ENCODE data around the gene OR2T10. TPM values are rescaled to one million over a fixed set of nuclear protein-coding genes. Genes with fewer than 3 reads are reported as not detected.
"Not testable (repeated sequence)": the region's sequence is repeated elsewhere in the genome, so short reads cannot be mapped to it uniquely, and the experiment has no call there.

The OR2T10 gene
- polyA plus RNA-seq, 6 donors from 2014 or later: 0.08 to 0.96 (median 0.36) TPM; not detected in 3

DNA sequence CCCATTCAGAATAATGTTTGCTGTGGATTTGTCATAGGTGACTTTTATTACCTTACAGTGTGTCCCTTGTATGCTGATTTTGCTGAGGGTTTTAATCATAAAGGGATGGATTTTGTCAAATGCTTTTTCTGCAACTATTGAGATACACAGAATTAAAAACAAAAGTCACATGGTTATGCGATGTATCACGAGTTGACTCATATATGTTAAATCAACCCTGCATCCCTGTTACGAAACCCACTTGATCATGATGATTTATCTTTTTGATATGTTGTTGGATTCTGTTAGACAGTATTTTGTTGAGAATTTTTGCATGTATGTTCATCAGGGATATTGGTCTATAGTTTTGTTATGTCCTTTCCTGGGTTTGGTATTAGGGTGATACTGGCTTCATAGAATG, 12.2 kb downstream of the OR2T10 start:
- ATAC-seq (ENCODE audit: low read depth in 2 of 2) (no peak), DNase-seq (no peak)
- no peaks in the 10 kb centered on the region for H3K9me3 Mint-ChIP-seq
- peaks cover 0 to 8% of the 10 kb centered on the region in 2 donors for H3K36me3 Mint-ChIP-seq
- H3K4me1 Mint-ChIP-seq: peaks cover 0 to 6% (median 2%) of the 10 kb centered on the region in 3 donors
- no peak overlapping the region for H3K27ac Mint-ChIP-seq
- H3K27me3 Mint-ChIP-seq: peaks cover 0 to 19% (median 8%) of the 10 kb centered on the region in 3 donors
- no peak overlapping the region for H3K4me3 Mint-ChIP-seq

DNA sequence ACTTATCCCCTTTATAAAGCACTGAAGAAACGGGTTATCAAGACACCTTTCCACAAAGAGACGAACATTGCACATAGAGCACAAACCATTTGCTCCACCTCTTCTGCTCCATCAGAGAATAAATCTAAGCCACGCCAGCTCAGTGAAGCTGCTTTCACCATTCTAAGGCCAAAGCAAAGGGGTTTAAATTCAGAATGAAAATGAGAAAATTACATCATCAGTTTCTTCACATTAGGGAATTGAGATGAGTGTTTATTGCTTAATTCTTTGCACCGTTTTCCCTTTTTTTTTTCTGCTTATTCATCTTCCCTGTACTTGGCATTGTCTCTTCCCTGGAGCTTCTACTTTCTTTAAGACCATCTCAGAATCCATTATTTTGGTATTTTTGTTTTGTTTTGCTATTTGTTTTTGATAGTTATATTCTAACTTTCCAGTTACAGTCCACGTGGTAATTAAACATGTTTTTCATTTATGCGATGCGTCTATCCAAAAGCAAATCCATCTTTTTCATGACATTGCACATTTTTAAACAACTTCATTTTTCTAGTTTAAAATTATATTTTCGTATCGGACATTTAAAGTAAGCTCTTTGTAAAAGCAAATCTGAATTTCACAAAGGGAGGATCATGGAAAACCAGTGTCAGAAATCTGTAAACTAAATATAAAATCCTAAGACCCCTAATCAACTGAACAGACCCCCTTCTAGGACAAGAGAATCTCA, 21.1 kb downstream of the OR2T10 start:
- no peaks in the 10 kb centered on the region for H3K36me3 Mint-ChIP-seq
- H3K27me3 Mint-ChIP-seq: peaks cover 0 to 7% (median 7%) of the 10 kb centered on the region in 3 donors
- no peak overlapping the region for H3K27ac Mint-ChIP-seq
- DNase-seq (no peak), ATAC-seq (ENCODE audit: low read depth in 2 of 2) (no peak)
- peaks cover 0 to 5% (median 3%) of the 10 kb centered on the region in 7 donors for H3K9me3 Mint-ChIP-seq
- no peak overlapping the region for H3K4me3 Mint-ChIP-seq
- H3K4me1 Mint-ChIP-seq: no peaks in the 10 kb centered on the region

DNA sequence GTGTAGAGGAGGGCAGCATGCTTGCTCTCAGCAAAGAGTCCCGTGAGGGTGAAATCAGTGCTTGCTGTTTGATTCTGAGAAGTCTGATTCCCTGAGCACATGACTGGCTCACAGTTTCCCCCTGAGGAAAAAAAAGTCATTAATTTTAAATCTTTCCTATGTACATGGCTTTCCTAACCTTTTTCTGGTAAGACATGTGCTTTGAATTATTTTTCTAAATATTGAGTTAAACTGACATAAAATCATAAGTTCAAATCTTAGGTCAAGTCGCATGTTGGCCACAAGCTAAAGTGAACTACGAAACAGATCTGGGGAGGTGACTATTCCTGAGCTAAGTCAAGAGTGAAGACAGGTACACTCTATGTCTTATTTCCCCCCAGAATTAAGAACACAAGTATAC, 22.8 kb downstream of the OR2T10 start, which contains the start of gene OR2T34:
OR2T34 (minus strand) TSS at position 101 of the 400 bp plus-strand sequence; CDS start at position 101, 0 bp downstream.
- not testable (repeated sequence) for DNase-seq; H3K4me1 Mint-ChIP-seq; H3K9me3 Mint-ChIP-seq; ATAC-seq (ENCODE audit: low read depth in 2 of 2); H3K36me3 Mint-ChIP-seq; H3K27me3 Mint-ChIP-seq; H3K4me3 Mint-ChIP-seq
- H3K27ac Mint-ChIP-seq: peak within 1 kb of the TSS in 2 of 6 donors; percentile 59 to 83

DNA sequence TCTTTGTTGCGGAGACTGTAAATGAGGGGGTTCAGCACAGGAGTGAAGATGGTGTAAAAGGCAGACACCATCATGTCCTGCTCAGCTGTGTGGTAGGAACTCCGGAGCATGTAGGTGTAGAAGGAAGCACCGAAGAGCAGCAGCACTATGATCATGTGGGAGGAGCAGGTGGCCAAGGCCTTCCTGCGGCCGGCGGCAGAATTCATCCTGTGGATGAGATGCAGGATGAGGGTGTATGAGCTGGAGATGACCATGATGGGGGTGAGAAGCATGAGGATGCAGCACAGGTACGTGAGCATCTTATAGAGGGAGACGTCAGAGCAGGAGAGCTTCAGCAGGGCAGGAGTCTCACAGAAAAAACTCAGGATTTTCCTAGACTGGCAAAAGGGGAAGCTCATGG, 23.6 kb downstream of the OR2T10 start:
- H3K9me3 Mint-ChIP-seq; DNase-seq; H3K4me3 Mint-ChIP-seq; ATAC-seq (ENCODE audit: low read depth in 2 of 2); H3K4me1 Mint-ChIP-seq; H3K36me3 Mint-ChIP-seq; H3K27me3 Mint-ChIP-seq: not testable (repeated sequence)
- peak overlapping the region in 1 of 6 donors; percentile 59 for H3K27ac Mint-ChIP-seq

DNA sequence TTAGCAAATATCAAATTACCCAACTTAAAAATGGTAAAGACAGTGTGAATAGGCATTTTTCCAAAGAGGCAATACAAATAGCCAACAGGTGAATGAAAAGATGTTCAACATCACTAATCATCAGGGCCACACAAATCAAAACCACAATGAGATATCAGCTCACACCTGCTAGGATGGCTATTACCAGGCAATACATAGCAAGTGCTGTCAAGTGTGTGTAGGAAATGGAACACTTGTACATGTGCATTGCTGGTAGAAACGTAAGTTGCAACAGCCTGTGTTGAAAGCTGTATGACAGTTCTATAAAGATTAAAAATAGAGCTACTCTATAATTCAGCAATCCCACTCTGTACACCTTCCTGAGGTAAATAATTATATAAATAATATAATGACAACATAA, 25.5 kb downstream of the OR2T10 start:
- not testable (repeated sequence) for H3K27ac Mint-ChIP-seq, H3K27me3 Mint-ChIP-seq, DNase-seq, H3K36me3 Mint-ChIP-seq, H3K4me3 Mint-ChIP-seq, H3K9me3 Mint-ChIP-seq, H3K4me1 Mint-ChIP-seq
- peak in 1 of 2 donors; percentile 49 for ATAC-seq (ENCODE audit: low read depth in 2 of 2)

DNA sequence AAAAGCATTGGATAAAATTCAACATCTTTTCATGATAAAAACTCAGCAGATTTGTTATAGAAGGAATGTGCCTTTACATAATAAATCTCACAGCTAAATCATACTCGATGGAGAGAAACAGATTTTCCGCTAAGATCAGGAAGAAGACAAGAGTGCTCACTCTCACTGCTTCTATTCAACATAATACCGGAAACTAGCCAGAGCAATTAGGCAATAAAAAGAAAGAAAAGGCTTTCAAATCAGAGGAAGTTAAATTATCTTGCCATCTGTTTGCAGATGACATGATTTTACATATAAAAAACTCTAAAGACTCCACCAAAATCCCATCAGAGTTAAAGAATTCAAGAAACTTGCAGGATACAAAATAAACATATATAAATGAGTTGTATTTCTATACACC, 26.7 kb downstream of the OR2T10 start:
- H3K4me1 Mint-ChIP-seq; H3K4me3 Mint-ChIP-seq; H3K36me3 Mint-ChIP-seq; ATAC-seq (ENCODE audit: low read depth in 2 of 2); H3K27me3 Mint-ChIP-seq; H3K27ac Mint-ChIP-seq; DNase-seq; H3K9me3 Mint-ChIP-seq: not testable (repeated sequence)

DNA sequence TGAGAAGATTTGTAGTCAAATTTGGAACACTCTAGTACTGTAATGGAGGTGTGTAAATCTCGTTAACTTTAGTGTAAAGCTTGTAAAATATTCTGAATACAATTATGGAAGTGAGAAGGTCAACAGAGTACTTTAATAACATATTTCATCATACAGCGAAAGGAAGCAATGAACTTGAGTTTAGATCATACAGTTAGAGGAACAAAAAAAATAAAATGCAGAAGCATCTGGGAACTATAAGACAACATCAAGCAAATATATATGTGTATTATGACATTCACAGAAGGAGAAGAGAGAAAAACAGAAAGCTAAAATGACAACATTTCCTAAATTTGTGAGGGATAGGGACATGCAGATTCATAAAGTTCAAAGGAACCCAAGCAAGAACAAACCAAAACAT, 28.5 kb downstream of the OR2T10 start:
- not testable (repeated sequence) for H3K4me3 Mint-ChIP-seq; H3K27me3 Mint-ChIP-seq; ATAC-seq (ENCODE audit: low read depth in 2 of 2); DNase-seq; H3K36me3 Mint-ChIP-seq; H3K4me1 Mint-ChIP-seq; H3K9me3 Mint-ChIP-seq; H3K27ac Mint-ChIP-seq

DNA sequence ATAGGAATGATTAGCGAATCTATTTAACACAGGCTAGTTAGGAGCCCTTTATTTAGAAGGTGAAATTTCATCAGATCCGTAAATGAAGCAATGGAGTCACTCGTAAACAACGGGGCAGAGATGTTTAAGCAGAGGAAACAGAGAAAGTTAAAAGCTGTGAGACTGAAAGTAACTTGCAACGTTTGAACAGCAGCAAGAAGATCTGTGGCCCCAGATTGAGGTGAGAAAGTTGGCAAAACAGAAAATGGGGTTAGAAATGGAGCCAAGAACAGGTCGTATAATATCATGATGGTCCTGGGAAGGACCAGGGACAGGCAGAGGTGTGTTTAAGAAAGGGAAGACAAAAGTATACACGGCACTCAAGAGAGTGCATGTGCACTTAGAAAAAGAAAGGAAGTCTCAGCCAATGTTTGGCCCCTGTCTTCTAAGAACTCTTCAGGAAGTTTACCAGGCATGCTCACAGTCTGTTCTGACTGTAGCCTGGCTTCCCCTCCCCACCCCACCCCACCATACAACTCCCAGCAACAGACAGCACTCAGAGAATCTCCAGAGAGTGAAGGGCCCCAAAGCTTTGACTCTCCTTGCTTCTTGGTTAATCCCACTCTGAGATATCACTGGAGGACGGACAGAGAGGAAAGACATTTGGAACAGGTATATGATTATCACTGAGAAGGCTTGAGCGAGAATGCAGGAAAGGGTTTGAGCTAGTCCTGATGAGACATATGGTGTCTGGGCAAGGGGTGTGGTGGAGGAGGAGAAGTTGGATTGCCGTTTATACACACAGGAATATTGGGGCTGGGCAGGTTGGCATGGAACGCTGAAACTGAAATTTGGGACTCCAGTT, 31.7 kb downstream of the OR2T10 start:
- not testable (repeated sequence) for H3K27me3 Mint-ChIP-seq; ATAC-seq (ENCODE audit: low read depth in 2 of 2); H3K4me1 Mint-ChIP-seq; H3K9me3 Mint-ChIP-seq; DNase-seq; H3K36me3 Mint-ChIP-seq
- H3K4me3 Mint-ChIP-seq: peak overlapping the region in 5 of 8 donors; percentile 14 to 72 (median 41)
- H3K27ac Mint-ChIP-seq: peak overlapping the region in 3 of 6 donors; percentile 1 to 11 (median 6)

DNA sequence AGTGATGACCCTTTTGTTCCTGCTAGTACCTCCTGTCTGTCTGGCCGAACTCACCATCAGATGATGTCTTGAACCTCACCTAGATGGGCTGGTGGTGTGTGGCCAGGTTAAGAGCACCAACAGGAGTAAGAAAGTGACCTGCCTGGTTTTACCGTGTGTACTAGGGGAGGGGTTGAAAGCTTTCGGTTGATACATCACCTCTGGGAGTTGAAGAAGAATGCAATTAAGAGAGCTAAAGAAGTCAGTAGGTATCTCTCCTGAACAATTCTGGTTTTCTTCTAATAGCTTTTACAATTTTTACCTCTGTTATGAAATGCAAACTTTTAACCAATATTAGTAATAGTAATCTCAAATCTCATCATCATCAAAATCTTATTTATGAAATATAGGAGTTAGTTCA, 34.8 kb downstream of the OR2T10 start, which contains the start of gene OR2T29:
OR2T29 (minus strand) TSS at position 101 of the 400 bp plus-strand sequence. CDS start 3,281 bp downstream, outside the sequence.
- not testable (repeated sequence) for DNase-seq; H3K4me1 Mint-ChIP-seq; H3K4me3 Mint-ChIP-seq; H3K9me3 Mint-ChIP-seq; H3K27ac Mint-ChIP-seq; H3K27me3 Mint-ChIP-seq; ATAC-seq (ENCODE audit: low read depth in 2 of 2); H3K36me3 Mint-ChIP-seq

DNA sequence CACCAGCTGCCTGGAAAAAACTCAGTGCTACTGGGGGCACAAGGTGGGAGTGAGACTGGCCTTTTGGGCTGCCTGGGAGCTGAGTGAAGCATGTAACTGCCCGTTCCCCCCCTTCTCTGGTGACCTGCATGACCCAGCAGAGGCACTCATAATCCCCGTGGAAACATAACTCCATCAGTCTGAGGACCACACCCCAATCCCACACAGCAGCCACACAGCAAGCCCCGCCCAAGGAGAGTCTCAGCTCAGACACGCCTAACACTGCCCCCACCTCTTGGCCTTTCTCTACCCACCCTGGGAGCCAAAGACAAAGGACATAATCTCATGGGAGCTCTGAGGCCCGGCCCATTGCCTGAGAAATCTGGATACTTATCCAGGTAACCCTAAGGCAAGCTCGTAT, 46.5 kb downstream of the OR2T10 start:
- not testable (repeated sequence) for ATAC-seq (ENCODE audit: low read depth in 2 of 2); H3K27me3 Mint-ChIP-seq; H3K9me3 Mint-ChIP-seq; H3K27ac Mint-ChIP-seq; DNase-seq; H3K36me3 Mint-ChIP-seq; H3K4me1 Mint-ChIP-seq; H3K4me3 Mint-ChIP-seq

DNA sequence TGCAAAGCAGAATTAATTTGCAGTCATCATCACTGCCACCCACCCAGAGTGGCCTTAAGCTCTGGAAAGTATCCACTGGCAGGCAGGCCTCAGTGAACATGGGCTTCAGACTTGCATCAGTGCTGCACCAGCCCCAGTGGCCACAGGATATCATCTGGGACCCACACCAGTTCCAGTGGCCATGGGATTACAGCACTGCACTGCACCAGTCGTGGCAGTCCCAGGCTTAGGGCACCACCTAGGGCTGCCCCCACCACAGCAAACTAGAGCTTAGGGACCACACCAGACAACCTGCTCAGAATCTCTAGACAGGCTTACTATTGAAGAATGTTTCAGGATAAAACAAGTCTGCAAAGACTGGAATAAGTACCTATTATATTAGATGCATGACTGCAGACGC, 50.1 kb downstream of the OR2T10 start:
- not testable (repeated sequence) for H3K4me3 Mint-ChIP-seq; ATAC-seq (ENCODE audit: low read depth in 2 of 2); H3K27me3 Mint-ChIP-seq; H3K4me1 Mint-ChIP-seq; DNase-seq; H3K9me3 Mint-ChIP-seq; H3K27ac Mint-ChIP-seq; H3K36me3 Mint-ChIP-seq

Data from naive B cell (primary cell).